ENCODE results near the gene BICD1.
A peak's percentile ranks its signal among the peaks of the same experiment; 100 is the strongest.

Gene BICD1

DNA sequence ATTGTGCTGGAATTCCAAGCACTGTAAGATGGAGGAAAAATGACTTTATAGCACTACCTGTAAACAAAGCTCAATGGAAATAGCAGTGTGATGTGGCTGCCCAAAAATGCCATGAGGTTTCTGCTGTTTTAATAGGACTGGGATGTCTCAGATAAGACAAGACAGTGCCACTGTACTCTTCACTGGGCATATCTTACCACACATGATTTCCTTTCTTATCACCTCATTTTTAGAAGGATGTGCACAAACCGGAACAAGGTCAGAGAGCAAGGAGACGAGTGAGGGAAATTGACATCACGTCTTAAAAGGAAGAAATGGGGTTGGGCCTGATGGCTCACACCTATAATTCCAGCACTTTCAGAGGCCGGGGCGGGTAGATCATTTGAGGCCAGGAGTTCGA, 254.3 kb downstream of the BICD1 start:
- no peak for DNase-seq

- DNase-seq, result no peak
Observed at GRCh38 chr12:32362892-32363291, 256.2 kb downstream of the BICD1 start.

DNA sequence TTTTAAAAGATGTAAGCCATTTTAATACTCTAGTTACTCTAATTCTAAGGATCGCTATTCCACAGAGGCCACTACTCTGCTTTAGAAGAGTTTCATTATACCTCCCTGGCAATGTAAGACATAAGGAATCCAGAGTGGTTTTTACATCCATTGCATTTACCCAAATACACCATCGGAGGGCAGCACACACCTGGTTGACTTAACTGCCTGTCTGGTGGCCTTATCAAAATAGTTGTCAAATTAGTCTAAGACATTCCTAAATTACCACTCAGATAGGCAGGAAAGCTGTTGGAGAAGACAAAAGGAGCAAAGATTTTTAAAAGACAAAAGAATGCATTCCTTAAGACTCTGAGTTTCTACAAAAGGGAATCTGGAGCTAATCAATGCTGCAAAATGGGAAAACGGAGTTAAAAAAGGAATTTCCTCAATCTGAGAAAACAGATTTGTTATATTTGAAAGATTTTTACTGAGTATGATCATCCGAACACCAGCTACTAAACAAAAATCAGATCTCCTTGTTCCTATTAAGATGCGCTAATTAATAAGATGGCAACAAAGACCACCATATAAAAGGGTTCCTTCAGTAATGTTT, 258.9 kb downstream of the BICD1 start:
- peak; percentile 76 for DNase-seq

DNA sequence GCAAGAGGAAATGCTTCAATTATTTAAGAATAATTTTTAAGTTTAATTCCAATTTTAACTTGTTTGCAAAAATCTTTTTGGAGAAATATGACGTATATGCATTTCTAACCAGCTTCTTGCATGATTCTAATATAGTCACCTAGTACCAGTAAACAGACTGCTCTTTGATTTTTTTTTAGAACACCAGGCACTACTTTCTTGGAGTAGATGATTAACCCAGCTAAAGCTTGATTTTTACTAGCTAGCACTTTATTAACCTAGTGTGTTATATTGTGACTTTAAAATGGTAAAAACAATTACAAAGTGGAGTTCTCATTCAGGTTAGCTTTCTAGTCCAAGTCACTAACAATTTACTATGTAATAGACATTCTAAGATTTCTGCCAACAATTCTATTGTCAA, 260.1 kb downstream of the BICD1 start:
- DNase-seq, result no peak

DNA sequence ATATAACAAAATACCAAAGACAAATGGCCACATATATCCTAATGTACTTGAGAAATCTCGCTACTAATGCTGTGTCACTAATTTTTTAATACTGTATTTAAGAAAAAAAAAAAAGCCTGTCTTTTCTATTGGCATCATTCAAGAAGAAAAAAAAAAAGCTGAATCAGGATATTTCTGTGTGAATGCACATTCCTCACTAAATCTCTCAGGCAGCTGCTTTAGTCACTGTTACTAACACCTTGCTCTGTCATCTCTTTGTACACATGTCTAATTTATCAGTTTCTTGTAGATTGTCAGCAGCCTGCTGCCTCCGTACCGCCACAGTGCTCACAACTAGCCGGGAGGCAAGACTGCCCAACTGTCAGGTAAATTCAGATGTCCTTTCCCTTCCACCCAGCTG, 260.7 kb downstream of the BICD1 start:
- no peak for DNase-seq

DNA sequence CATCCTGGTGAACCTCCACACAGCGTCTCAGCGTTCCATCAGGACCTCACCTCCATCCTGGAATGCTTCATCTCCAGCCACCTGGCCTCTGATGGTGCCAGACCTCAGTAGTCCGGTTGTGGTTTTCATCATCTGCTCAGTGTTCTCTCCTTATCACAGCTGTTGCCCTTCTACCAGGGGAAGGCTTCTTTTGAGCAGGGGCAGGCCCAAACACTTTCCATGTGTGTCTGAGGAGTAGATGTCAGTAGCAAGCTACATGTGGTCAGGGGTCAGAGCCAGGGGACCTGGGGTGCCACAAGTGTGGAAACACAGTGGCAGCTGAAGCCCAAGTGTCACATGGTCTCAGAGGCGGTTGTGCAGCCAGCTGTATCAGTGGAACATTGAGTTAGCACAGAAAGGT, 262.6 kb downstream of the BICD1 start:
- no peak for DNase-seq

DNA sequence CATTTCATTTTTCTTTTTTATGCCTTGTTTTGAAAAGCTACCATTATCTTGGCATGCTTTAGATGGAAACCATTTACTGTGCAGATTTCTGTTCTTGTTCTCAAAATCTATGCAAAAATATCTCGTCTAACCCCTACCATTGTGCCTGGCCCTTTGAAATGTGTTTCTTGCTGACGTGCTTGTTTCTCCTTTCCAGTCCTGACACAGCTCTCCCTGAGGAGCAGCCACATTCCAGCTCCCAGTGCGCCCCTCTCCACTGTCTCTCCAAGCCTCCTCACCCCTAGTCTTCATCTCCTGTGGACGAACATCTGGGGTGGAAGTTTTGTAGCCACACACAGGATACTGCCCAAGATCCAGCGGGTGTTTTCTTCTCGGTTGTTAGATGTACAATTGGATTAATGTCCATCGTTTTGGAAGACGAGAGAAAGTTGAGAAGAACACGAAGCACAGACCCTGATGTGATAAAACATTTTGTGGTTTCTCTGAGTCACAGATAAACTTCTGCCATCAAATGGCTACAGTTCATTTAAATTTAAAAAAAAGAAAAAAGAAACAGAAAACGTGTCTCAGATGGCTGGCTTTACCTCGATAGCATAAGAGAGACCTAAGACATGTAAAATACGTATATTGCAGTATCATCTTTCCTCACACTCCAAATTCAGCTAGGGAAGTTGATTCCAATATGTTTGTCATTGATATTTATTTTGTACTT, 270.9 kb downstream of the BICD1 start:
- DNase-seq, result no peak

- DNase-seq, result no peak
Observed at GRCh38 chr12:32379213-32379612, 272.6 kb downstream of the BICD1 start.

GRCh38 chr12:32379667-32380066, 273.0 kb downstream of the BICD1 start:
- DNase-seq, result no peak

GRCh38 chr12:32382226-32382625, 275.6 kb downstream of the BICD1 start:
- no peak for DNase-seq

GRCh38 chr12:32390572-32391219, 284.0 kb downstream of the BICD1 start:
- DNase-seq, result no peak

GRCh38 chr12:32395026-32395425, 288.4 kb downstream of the BICD1 start:
- no peak for DNase-seq

GRCh38 chr12:32397696-32398095, 291.0 kb downstream of the BICD1 start:
- no peak for DNase-seq

DNA sequence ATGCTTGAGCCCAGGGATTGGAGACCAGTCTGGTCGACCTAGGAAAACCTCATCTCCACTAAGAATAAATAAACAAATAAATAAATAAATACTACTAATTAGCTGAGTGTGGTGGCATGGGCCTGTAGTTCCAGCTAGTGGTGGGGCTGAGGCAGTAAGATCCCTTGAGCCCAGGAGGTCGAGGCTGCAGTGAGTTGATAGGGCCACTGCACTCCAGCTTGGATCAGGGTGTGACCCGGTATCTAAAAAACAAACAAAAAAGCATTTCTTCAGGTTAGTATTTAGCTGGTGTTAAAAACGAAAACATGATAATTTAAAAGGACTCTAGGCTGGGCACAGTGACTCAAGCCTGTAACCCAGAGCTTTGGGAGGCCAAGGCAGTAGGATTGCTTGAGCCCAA, 291.5 kb downstream of the BICD1 start:
- DNase-seq, result no peak

DNA sequence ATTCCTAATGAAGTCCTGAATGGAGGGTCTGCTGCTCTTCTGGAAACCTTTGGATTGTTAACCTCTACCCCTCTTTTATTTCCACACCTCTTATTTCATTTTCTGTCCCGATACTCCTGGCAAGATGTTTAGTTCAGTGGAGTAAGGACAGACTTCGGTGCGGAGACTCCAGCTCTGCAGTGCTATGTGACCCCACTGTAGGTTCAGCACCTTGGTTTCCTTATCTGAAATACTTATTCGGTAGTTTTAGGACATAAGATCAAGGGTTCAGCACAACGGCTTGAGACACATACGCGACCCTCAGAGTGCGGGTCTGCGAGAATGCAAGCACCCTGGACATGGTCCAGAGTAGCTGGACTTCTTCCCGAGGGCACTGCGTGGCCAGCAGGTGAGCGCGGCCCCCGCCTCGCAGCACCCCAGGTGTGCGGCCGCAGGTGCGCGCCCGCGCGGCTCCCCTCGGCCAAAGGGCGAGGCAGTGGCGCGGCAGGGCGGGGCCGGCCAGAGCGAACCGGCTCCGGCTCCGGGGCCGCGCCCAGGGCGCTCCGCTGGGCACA, 292.2 kb downstream of the BICD1 start:
- DNase-seq, result no peak

- peak; percentile 69 for DNase-seq
Observed at GRCh38 chr12:32399370-32400113, 292.9 kb downstream of the BICD1 start, which contains the start of gene FGD4. TSS of gene FGD4 (plus strand) at chr12:32399558.

DNA sequence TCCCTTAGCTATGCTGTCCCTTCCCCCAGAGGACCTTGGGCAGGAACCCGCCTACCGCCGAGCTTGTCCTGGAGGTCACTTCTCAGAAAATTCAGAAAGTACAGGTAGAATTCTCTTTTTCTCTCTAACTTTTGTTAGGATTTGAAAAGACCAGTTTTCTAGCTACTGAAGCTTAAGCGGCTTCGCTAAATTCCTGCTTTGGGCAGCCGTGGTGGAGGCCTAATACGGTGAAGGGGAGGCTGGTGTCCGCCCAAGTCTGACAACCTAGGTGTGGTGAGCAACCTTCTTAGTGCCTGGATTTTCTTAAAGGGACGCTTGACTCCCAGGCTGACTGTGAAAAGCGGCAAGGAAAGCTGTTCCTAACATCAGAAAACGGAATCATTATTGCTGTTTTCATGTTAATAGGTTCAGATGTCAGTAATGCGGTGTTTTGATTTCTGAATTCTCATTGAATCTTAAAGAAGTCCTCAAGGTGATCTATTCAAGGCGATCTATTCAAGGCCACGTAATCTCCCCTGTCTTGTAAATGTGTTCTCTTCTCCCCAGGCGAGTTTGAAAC, 293.5 kb downstream of the BICD1 start:
- no peak for DNase-seq

DNA sequence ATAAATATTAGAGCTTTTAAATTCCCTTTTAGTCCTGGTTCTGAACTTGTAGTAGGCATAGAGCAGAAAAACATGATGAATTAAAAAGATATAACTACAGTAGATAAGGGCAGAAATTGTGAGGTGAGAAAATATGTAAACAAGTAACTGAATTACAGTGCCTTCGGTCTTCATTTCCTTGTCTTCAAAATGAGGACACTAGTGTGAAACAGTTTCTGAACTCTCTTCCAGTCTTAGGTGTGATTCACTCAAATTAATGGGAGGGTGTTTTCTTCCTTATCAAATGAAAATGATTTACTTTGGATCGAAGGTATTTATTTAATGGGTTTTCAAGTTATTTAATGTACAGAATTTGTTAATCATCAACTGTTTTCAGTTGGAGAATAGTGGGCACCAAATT, 294.2 kb downstream of the BICD1 start:
- no peak for DNase-seq

DNA sequence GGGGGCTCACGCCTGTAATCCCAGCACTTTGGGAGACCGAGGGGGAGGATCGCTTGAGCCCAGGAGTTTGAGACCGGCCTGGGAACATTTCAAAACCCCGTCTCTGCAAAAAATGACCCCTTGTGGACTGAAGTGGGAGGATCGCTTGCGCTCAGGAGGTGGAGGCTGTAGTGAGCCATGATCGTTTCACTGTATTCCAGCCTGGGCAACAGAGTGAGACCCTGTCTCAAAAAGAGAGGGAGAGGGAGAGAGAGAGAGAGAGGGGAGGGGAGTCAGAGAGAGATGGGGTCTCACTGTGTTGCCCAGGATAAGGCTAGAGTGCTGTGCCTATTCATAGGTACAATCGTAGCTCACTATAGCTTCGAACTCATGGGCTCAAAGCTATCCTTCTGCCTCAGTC, 295.5 kb downstream of the BICD1 start:
- DNase-seq, result no peak

DNA sequence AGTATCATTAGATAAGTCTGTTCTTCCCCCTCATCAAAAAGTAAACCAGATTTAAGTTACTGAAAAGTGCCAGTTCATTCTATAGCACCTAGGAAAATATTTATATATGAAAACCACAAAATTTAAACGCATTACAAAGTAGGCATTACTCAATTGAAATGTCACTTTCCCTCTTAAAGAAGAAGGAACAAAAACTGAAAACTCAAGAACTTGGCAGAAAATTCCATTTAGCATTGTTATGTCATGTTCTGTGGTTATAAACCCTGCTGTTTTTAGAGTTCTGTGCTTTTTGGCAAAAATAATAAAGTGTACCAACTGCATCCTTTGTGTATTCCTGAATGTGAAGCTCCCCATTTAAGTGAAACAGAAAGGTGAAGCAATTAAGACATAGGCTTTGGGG, 296.3 kb downstream of the BICD1 start:
- DNase-seq, result no peak

DNA sequence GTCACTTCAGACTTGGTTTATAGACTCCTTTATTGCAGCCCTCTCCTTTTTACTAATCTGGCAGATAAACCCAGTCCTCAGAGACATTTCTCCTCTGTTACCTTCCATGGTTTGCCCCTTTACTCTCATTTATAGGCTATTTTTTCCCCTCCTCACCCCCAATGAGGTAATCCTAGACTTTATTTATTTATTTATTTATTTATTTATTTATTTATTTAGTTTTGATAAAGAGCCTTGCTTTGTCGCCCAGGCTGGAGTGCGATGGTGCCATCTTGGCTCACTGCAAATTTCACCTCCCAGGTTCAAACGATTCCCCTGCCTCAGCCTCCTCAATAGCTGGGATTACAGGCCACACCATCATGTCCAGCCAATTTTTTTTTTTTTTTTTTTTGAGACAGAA, 301.1 kb downstream of the BICD1 start:
- no peak for DNase-seq

DNA sequence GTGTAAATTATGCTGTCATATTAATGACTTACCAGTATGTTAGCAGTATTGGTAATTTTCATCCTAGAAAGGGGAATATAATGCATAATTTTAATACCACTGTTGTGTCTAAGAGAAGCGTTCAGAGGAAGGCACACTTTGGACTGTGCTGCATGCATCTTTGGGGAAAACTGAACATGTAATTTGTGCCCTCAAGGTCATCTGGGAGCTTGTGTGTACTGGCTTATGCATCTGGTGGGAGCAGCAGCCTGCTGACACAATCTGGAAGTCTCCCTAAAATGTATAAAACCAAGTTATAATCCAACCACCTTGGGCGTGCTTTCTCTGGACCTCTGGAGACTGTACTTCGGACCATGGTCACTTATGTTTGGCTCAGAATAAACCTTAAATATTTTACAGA, 306.8 kb downstream of the BICD1 start:
- DNase-seq, result no peak

- DNase-seq, result no peak
Observed at GRCh38 chr12:32418221-32418620, 311.6 kb downstream of the BICD1 start.

All from NCI-H1694 (cell line).